B cell (primary cell): ENCODE data around the gene ZMYND8. TPM values are rescaled to one million over a fixed set of nuclear protein-coding genes. Genes with fewer than 3 reads are reported as not detected.

Source experiments
- ATAC-seq: fragments of 200-7000 bp; cut with Tn5 transposase; one replicate; pipeline ENCODE4 v1.10.0; 2021; ENCODE audit warnings: low read depth, mild to moderate bottlenecking, moderate number of reproducible peaks, moderate library complexity
- CTCF ChIA-PET: fragments of 350-600 bp; sonication (Branson Sonifier 250); formaldehyde crosslinking; loops from one replicate; lab custom pipeline; 2021; ENCODE audit warnings: antibody characterized with exemption, inconsistent platforms; lab: Charles Lee
- POLR2A ChIA-PET: fragments of 350-600 bp; sonication (Branson Sonifier 250); formaldehyde crosslinking; loops from one replicate; lab custom pipeline; 2021; ENCODE audit warnings: antibody characterized with exemption; lab: Charles Lee
- DNase-seq: peaks from one replicate; pipeline ENCODE4 v3.0.0; 2013
- H2AFZ ChIP-seq: 2 replicates; pipeline ENCODE4 v1.6.1; 2012; ENCODE audit warnings: mild to moderate bottlenecking, low read depth, low read length; ENCODE audit not compliant: insufficient read depth, poor library complexity, severe bottlenecking
- H3K27ac ChIP-seq, 2 donors: 1 replicate in 1 of 2; 2 replicates in 1 of 2; pipeline ENCODE4 v1.5.1; 2012 to 2013; ENCODE audit warnings: low read length in 2 of 2, mild to moderate bottlenecking in 2 of 2, moderate library complexity in 1 of 2
- H3K27me3 ChIP-seq, 4 experiments: fragments of 200-600 bp in 1 of 4; sonication (generic) in 1 of 4; replicated peaks in 1 of 4; 1 replicate in 2 of 4; 2 replicates in 2 of 4; pipeline versions ENCODE4 v1.6.1 to v1.7.0; 2013 to 2016; ENCODE audit warnings: low read length in 3 of 4, mild to moderate bottlenecking in 2 of 4, mixed read lengths in 1 of 4, moderate library complexity in 1 of 4; ENCODE audit not compliant: insufficient read depth in 4 of 4, control insufficient read depth in 3 of 4; ENCODE audit errors: control extremely low read depth in 1 of 4
- H3K36me3 ChIP-seq, 2 experiments: replicated peaks in 1 of 2; 1 replicate in 1 of 2; 2 replicates in 1 of 2; pipeline versions ENCODE4 v1.6.1 to v1.7.1; 2013; ENCODE audit warnings: low read length in 1 of 2; ENCODE audit not compliant: insufficient read depth in 2 of 2, control insufficient read depth in 1 of 2; ENCODE audit errors: control extremely low read depth in 1 of 2, extremely low read depth in 1 of 2
- H3K4me1 ChIP-seq, 2 donors: fragments of 200-600 bp in 1 of 2; sonication (generic) in 1 of 2; 1 replicate in 1 of 2; 2 replicates in 1 of 2; pipeline versions ENCODE4 v1.5.1 to v1.6.1; 2013 to 2017; ENCODE audit warnings: low read length in 2 of 2; ENCODE audit not compliant: control insufficient read depth in 2 of 2, insufficient read depth in 2 of 2
- H3K4me2 ChIP-seq: replicated peaks from 2 replicates; pipeline ENCODE3; 2012; ENCODE audit warnings: mild to moderate bottlenecking, low read depth, low read length; ENCODE audit not compliant: poor library complexity, severe bottlenecking
- H3K4me3 ChIP-seq, 5 experiments: fragments of 200-600 bp in 1 of 5; sonication (generic) in 1 of 5; 1 replicate in 3 of 5; 2 replicates in 2 of 5; pipeline versions ENCODE4 v1.5.1 to v1.7.0; 2011 to 2016; ENCODE audit warnings: low read length in 4 of 5, mild to moderate bottlenecking in 4 of 5, low read depth in 2 of 5, control low read depth in 1 of 5, moderate library complexity in 1 of 5; ENCODE audit not compliant: insufficient read depth in 1 of 5; ENCODE audit errors: control extremely low read depth in 1 of 5, extremely low read depth in 1 of 5
- H3K79me2 ChIP-seq: fragments of 200-600 bp; sonication (generic); one replicate; pipeline ENCODE4 v1.6.0; 2016; ENCODE audit warnings: low read length; ENCODE audit not compliant: control insufficient read depth, insufficient read depth
- H3K9ac ChIP-seq: fragments of 200-600 bp; sonication (generic); 2 replicates; pipeline ENCODE4 v1.6.1; 2017; ENCODE audit warnings: mild to moderate bottlenecking, low read length, moderate library complexity
- H3K9me3 ChIP-seq, 3 donors: one replicate each; pipeline versions ENCODE4 v1.6.1 to v1.7.1; 2013; ENCODE audit warnings: low read length in 2 of 3; ENCODE audit not compliant: control insufficient read depth in 2 of 3, insufficient read depth in 1 of 3; ENCODE audit errors: control extremely low read depth in 1 of 3
- H4K20me1 ChIP-seq: 2 replicates; pipeline ENCODE4 v1.6.0; 2012; ENCODE audit warnings: mild to moderate bottlenecking, low read length; ENCODE audit not compliant: insufficient read depth, control insufficient read depth, poor library complexity, severe bottlenecking
- H3K27ac Mint-ChIP-seq: one replicate; pipeline ENCODE4 v1.8.0; 2021; ENCODE audit warnings: mixed read lengths
- H3K27me3 Mint-ChIP-seq: one replicate; pipeline ENCODE4 v1.8.0; 2021; ENCODE audit warnings: mixed read lengths
- H3K4me1 Mint-ChIP-seq: one replicate; pipeline ENCODE4 v1.8.0; 2021; ENCODE audit warnings: mixed read lengths
- H3K4me3 Mint-ChIP-seq: one replicate; pipeline ENCODE4 v1.8.0; 2021; ENCODE audit warnings: mixed read lengths
- H3K9me3 Mint-ChIP-seq: one replicate; pipeline ENCODE4 v1.8.0; 2022; ENCODE audit warnings: mixed read lengths; ENCODE audit not compliant: insufficient read depth
- CTCF ChIP-seq: fragments of 200-600 bp; IDR thresholded peaks from one replicate; pipeline ENCODE4 v1.8.0; 2022; ENCODE audit warnings: antibody characterized with exemption, mild to moderate bottlenecking
- EZH2 ChIP-seq: IDR thresholded peaks from 2 replicates; pipeline ENCODE4 v1.6.1; 2012; ENCODE audit warnings: borderline replicate concordance, low read depth, mild to moderate bottlenecking, moderate library complexity, low read length; ENCODE audit not compliant: insufficient read depth, poor library complexity, severe bottlenecking
- WGBS: methylation state at CpG from one replicate; pipeline ENCODE4 v1.1.5; 2013; ENCODE audit warnings: missing lambda C conversion rate; ENCODE audit not compliant: insufficient coverage; 5-methylcytosine and 5-hydroxymethylcytosine counted together
- intact Hi-C: fragments of 100-400 bp; cut with micrococcal nuclease; formaldehyde crosslinking; loops from one replicate; pipeline ENCODE4 v1.10.0; 2022
- polyA plus RNA-seq: library from polyadenylated mRNA; depleted of rRNA; stranded (reverse); fragments of >200 nt; gene quantifications from 2 replicates; pipeline ENCODE4 v1.2.3, GENCODE V29; 2012
- total RNA-seq, 2 donors: library from RNA; stranded (reverse); fragments of 120-200 nt in 1 of 2; gene quantifications; 1 replicate in 1 of 2; 2 replicates in 1 of 2; pipeline versions ENCODE4 v1.2.3 to v1.2.4, GENCODE V29; 2013 to 2022

The ZMYND8 gene
- total and polyA plus RNA-seq, 2 donors (not counting 1 experiment from before 2014, with no cell fraction given), result 20.3 to 67.2 TPM

- 100% methylated on average over 5 of the region's 13 CpGs for WGBS
- H3K27ac Mint-ChIP-seq, result no peak overlapping the region
- POLR2A ChIA-PET, result no interaction called here
- CTCF ChIA-PET, result no interaction called here
- no peaks in the 10 kb centered on the region for H3K79me2 ChIP-seq
- intact Hi-C loops, result no loop called here
- DNase-seq, result no peak
- H3K27me3 ChIP-seq, result peaks cover 0 to 7% (median 1%) of the 10 kb centered on the region in 4 experiments
- H3K4me2 ChIP-seq, result no peak overlapping the region
- H3K27me3 Mint-ChIP-seq, result peaks cover 15% of the 10 kb centered on the region
- H3K4me1 ChIP-seq, result no peaks in the 10 kb centered on the region
- no peak overlapping the region for H3K27ac ChIP-seq
- TF ChIP-seq EZH2 (no peak), CTCF (no peak)
- H3K4me1 Mint-ChIP-seq, result no peaks in the 10 kb centered on the region
- H3K9ac ChIP-seq, result no peak overlapping the region
- peaks cover 0 to 11% (median 0%) of the 10 kb centered on the region in 3 donors for H3K9me3 ChIP-seq
- no peak overlapping the region for H3K4me3 ChIP-seq
- H3K36me3 ChIP-seq, result no peaks in the 10 kb centered on the region
- H3K9me3 Mint-ChIP-seq, result no peaks in the 10 kb centered on the region
- H2AFZ ChIP-seq, result no peak overlapping the region
- no peak for ATAC-seq
- H4K20me1 ChIP-seq, result no peaks in the 10 kb centered on the region
- no peak overlapping the region for H3K4me3 Mint-ChIP-seq
Observed at GRCh38 chr20:47164140-47164539, 192.4 kb downstream of the ZMYND8 start.

DNA sequence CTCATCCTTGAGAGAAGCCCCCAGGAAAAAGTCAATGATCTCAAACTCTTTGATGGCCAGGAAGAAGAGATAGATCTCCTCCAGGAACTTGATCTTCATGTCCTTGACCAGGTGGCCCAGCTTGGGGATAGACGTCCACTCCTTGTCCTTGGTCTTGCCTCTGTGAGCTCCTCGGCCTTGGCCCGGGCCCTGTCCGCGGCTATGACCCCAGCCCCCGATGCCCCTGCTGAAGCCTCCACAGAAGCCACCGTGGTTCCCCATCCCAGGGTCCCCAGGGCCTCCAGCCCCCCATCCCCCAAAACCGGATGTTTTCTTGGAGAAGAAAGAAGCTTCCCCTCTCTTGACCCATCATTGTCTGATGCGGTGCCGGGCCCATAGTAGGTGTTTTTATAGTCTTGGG is 195.1 kb downstream of the ZMYND8 start:
- Histone ChIP-seq H3K4me3 (no peak overlapping the region), H3K36me3 (no peaks in the 10 kb centered on the region), H3K27me3 (no peaks in the 10 kb centered on the region), H3K4me2 (no peak overlapping the region), H3K4me1 (no peaks in the 10 kb centered on the region), H4K20me1 (no peaks in the 10 kb centered on the region), H3K79me2 (no peaks in the 10 kb centered on the region), H2AFZ (no peak overlapping the region), H3K9me3 (peaks cover 0 to 7% (median 0%) of the 10 kb centered on the region in 3 donors), H3K9ac (no peak overlapping the region), H3K27ac (no peak overlapping the region)
- WGBS, result 93% methylated on average over 5 of the region's 10 CpGs
- intact Hi-C loops, result no loop called here
- Mint-ChIP-seq H3K27ac (no peak overlapping the region), H3K27me3 (peaks cover 8% of the 10 kb centered on the region), H3K4me1 (no peaks in the 10 kb centered on the region), H3K4me3 (no peak overlapping the region), H3K9me3 (no peaks in the 10 kb centered on the region)
- no peak for ATAC-seq
- TF ChIP-seq EZH2, result no peak
- TF ChIP-seq CTCF, result no peak
- CTCF ChIA-PET, result no interaction called here
- POLR2A ChIA-PET, result no interaction called here
- no peak for DNase-seq
